ENCODE results near the gene BCAR3.

DNA sequence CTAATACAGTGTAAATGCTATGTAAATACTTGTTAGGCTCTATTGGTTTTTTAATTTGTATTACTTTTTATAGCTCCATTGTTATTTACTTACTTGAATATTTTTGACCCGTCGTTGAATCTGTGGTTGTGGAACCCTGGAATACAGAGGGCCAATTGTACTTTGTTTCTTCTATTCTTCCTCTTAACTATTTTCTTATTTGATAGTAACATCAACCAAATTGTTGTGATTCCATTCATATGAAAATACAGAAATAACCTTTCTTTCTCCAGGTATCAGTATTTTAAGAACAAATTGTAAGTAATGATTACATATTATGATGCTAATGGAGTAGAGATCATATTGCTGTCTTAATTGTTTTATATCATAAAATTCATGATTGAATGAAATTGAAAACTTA lies 160.0 kb downstream of the BCAR3 start:
- TF ChIP-seq, protein P1, sequence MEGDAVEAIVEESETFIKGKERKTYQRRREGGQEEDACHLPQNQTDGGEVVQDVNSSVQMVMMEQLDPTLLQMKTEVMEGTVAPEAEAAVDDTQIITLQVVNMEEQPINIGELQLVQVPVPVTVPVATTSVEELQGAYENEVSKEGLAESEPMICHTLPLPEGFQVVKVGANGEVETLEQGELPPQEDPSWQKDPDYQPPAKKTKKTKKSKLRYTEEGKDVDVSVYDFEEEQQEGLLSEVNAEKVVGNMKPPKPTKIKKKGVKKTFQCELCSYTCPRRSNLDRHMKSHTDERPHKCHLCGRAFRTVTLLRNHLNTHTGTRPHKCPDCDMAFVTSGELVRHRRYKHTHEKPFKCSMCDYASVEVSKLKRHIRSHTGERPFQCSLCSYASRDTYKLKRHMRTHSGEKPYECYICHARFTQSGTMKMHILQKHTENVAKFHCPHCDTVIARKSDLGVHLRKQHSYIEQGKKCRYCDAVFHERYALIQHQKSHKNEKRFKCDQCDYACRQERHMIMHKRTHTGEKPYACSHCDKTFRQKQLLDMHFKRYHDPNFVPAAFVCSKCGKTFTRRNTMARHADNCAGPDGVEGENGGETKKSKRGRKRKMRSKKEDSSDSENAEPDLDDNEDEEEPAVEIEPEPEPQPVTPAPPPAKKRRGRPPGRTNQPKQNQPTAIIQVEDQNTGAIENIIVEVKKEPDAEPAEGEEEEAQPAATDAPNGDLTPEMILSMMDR (IDR thresholded peaks at IDR 0.05; ENCODE audit: poor library complexity): no peak
- TF ChIP-seq EZH2phosphoT487 (IDR thresholded peaks at IDR 0.05; ENCODE audit: low read depth, severe bottlenecking, unreplicated experiment) (no peak), EZH2 (IDR thresholded peaks at IDR 0.05; ENCODE audit: borderline replicate concordance) (no peak)
